Adipocyte (in vitro differentiated cells): ENCODE results near the gene TMEM179B.

ENCODE experiments used
- DNase-seq: peaks from one replicate; pipeline ENCODE4 v3.0.0-alpha.2; 2015; ENCODE audit warnings: low read depth
- H3K27me3 ChIP-seq: replicated peaks from 2 replicates; pipeline ENCODE4 v1.7.0; 2013; ENCODE audit warnings: mild to moderate bottlenecking, low read length, moderate library complexity; ENCODE audit not compliant: control insufficient read depth, insufficient read depth
- H3K36me3 ChIP-seq: 2 replicates; pipeline ENCODE4 v1.7.0; 2013; ENCODE audit warnings: low read length, mild to moderate bottlenecking, moderate library complexity; ENCODE audit not compliant: control insufficient read depth, insufficient read depth, severe bottlenecking
- H3K4me1 ChIP-seq: 2 replicates; pipeline ENCODE4 v1.7.0; 2013; ENCODE audit warnings: mild to moderate bottlenecking, low read length, moderate library complexity; ENCODE audit not compliant: control insufficient read depth, insufficient read depth
- H3K4me3 ChIP-seq: 2 replicates; pipeline ENCODE4 v1.7.0; 2013; ENCODE audit warnings: mild to moderate bottlenecking, low read length, moderate library complexity
- H3K9ac ChIP-seq: 2 replicates; pipeline ENCODE4 v1.7.0; 2013; ENCODE audit warnings: mild to moderate bottlenecking, low read length, moderate library complexity
- H3K9me3 ChIP-seq: 2 replicates; pipeline ENCODE4 v1.7.0; 2013; ENCODE audit warnings: mild to moderate bottlenecking, low read length, moderate library complexity; ENCODE audit not compliant: control insufficient read depth

Gene TMEM179B

DNA sequence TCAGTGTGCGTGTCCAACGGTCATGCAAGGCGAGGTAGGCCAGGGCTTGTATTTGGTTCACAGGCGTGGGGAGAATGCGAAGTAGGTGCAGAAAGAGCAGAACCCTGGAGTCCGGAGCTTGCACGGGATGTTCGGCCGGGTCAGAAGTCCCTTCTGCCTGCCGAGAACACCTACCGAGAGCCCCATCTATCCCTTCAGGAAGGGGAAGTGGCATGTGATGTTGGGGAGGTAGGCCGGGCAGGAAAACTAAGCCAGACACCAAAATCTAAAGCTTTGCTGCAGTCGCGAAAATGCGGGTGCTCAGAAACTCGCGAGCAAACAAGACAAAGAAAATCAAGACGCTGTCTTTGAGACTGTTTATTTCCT, 16.4 kb upstream of the TMEM179B start:
- no peak for DNase-seq

DNA sequence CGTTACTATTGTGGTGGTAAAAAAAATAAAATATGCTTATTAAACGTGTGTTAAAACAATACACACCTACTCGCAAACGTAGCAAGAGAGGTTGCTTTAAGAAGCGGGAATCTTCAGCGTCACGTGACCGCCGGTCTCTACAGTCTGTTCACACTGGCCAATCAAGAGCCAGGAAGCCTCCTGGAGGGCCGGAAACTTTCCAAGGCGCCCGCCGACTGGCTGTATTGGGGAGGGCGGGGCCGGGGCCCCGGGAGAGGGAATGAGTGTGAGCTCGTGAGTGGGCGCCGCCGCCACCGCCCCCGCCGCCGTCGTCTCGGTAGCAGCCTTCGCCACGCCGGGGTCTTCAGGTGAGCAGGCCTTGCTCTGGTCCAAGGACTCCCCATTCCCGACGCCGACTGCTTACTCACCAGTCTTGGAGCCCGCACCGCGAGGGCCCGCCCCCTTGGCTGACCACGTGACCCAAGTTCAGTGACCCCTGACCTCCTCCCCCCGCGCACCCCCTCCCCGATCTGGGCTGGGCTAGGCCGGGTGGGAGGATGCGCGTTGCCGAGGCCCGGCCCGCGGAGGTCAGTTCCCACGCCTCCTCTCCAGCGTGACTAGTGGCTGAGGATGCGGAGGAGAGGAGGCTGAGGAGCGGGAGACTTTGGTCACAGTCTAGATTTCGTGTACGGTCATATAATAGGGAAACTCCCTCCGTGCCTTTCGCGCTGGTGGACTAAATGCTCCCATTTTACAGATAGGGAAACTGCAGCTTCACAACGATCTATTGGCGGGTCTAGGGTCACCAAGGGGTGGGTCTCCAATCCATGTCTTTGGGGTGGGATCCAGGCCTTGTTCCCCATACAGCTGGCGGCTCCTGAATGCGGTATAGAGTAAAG, 15.8 kb upstream of the TMEM179B start, which contains the start of gene TAF6L:
TAF6L (plus strand) TSS at position 253 of the 878 bp plus-strand sequence. CDS start 4,388 bp downstream, outside the sequence.
- H3K9ac ChIP-seq = peak within 1 kb of the TSS; percentile 80
- peak; percentile 99 for DNase-seq
- no peaks in the 10 kb centered on the region for H3K9me3 ChIP-seq
- no peaks in the 10 kb centered on the region for H3K27me3 ChIP-seq
- H3K36me3 ChIP-seq = peaks cover 21% of the 10 kb centered on the region
- H3K4me1 ChIP-seq = peaks cover 19% of the 10 kb centered on the region
- peak within 1 kb of the TSS; percentile 85 for H3K4me3 ChIP-seq

More for the DNA sequence above, 16.4 kb upstream of the TMEM179B start:
- H3K36me3 ChIP-seq = peaks cover 21% of the 10 kb centered on the region
- no peaks in the 10 kb centered on the region for H3K9me3 ChIP-seq
- H3K27me3 ChIP-seq = no peaks in the 10 kb centered on the region
- H3K4me1 ChIP-seq = peaks cover 19% of the 10 kb centered on the region
- peak overlapping the region; percentile 85 for H3K4me3 ChIP-seq
- peak overlapping the region; percentile 80 for H3K9ac ChIP-seq

DNA sequence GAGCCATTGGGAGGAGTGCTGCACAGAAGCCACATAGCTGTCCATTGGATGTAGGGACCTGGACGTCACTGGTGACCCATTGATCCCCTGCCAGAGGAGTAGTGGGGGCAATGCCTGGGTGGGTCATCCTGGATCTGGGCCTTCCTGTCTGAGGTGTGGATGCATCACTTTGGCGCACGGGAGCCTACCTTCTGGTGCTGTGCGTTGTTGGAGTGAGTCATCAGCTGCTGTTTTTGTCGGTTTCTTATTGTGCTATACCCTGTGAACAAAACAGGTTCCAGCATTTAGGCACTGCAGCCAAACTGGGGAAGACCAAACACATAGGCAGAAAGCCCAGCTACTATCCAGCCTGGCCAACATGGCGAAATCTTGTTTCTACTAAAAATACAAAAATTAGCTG, 12.8 kb upstream of the TMEM179B start:
- H3K4me1 ChIP-seq = peaks cover 19% of the 10 kb centered on the region
- H3K9me3 ChIP-seq = no peaks in the 10 kb centered on the region
- peaks cover 28% of the 10 kb centered on the region for H3K36me3 ChIP-seq
- DNase-seq = no peak
- H3K9ac ChIP-seq = no peak overlapping the region
- no peaks in the 10 kb centered on the region for H3K27me3 ChIP-seq
- H3K4me3 ChIP-seq = no peak overlapping the region

DNA sequence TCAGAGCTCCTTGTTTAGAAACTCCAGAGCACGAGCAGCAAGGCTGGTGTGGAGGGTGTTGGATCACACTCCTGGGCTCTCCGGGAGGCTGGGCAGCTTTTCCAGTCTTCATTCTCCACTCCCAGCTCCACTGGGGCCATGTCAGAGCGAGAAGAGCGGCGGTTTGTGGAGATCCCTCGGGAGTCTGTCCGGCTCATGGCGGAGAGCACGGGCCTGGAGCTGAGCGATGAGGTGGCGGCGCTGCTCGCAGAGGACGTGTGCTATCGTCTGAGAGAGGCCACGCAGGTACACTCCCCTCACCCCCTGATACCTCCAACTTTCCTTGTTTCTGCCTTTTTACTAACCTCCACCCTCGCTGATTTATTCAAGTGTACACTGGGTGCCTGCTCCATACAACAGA, 11.6 kb upstream of the TMEM179B start:
- no peak for DNase-seq
- peaks cover 32% of the 10 kb centered on the region for H3K36me3 ChIP-seq
- peaks cover 9% of the 10 kb centered on the region for H3K4me1 ChIP-seq
- H3K27me3 ChIP-seq = no peaks in the 10 kb centered on the region
- no peaks in the 10 kb centered on the region for H3K9me3 ChIP-seq
- H3K4me3 ChIP-seq = no peak overlapping the region
- no peak overlapping the region for H3K9ac ChIP-seq

DNA sequence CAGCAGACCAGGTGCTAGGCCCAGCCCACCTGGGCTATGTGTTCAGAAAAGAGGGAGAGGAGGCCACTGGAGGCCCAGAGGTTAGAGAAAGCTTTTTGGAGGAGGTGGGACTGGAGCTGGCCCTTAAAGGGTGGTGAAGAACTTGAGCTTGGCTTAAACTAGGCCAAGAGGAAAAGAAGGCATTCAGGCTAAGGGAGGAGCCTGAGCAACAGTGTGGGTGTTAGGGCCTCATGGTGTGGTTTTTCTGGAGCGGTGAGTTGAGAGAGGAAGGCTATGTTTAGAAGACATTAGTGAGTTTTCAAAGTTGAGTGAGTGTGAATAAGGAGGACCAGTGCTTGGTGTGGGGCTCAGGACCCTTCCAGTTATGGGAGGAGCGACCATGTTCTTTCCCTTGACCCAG, 9.8 kb upstream of the TMEM179B start:
- no peak for DNase-seq
- H3K4me3 ChIP-seq = no peak overlapping the region
- H3K27me3 ChIP-seq = no peaks in the 10 kb centered on the region
- peaks cover 41% of the 10 kb centered on the region for H3K36me3 ChIP-seq
- no peaks in the 10 kb centered on the region for H3K9me3 ChIP-seq
- no peak overlapping the region for H3K9ac ChIP-seq
- no peaks in the 10 kb centered on the region for H3K4me1 ChIP-seq

GRCh38 chr11:62778441-62778840, 8.8 kb upstream of the TMEM179B start:
- no peak overlapping the region for H3K9ac ChIP-seq
- no peaks in the 10 kb centered on the region for H3K27me3 ChIP-seq
- H3K4me3 ChIP-seq = no peak overlapping the region
- H3K36me3 ChIP-seq = peaks cover 46% of the 10 kb centered on the region
- H3K4me1 ChIP-seq = no peaks in the 10 kb centered on the region
- no peak for DNase-seq
- H3K9me3 ChIP-seq = no peaks in the 10 kb centered on the region

DNA sequence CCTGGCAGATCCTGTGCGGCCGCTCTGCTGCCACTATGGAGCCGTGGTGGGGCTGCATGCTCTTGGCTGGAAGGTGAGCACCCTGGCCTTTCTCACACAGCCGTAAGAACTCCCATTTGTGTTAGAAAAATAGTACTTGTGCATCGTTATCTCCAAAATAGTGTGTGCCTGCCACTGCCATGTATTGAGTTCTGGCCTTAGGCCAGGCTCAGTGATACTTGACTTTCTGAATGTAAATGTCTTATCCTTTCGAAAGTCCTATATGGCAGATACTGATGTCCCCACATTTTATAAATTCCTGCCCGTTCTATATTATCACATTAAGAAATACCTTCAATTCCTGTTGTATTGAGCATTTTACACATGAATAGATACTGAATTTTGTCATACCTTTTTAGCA, 4.4 kb upstream of the TMEM179B start:
- Histone ChIP-seq H3K36me3 (peaks cover 33% of the 10 kb centered on the region), H3K4me1 (peaks cover 8% of the 10 kb centered on the region)

GRCh38 chr11:62786318-62787004, 741 bp upstream of the TMEM179B start:
- Histone ChIP-seq H3K27me3 (no peaks in the 10 kb centered on the region), H3K4me1 (peaks cover 25% of the 10 kb centered on the region), H3K9me3 (no peaks in the 10 kb centered on the region), H3K36me3 (peaks cover 35% of the 10 kb centered on the region), H3K9ac (peak overlapping the region; percentile 89), H3K4me3 (peak overlapping the region; percentile 89)
- DNase-seq = peak; percentile 97

More for the DNA sequence above, 4.4 kb upstream of the TMEM179B start:
- Histone ChIP-seq H3K9me3 (no peaks in the 10 kb centered on the region), H3K4me3 (no peak overlapping the region), H3K27me3 (no peaks in the 10 kb centered on the region), H3K9ac (no peak overlapping the region)
- DNase-seq = no peak

DNA sequence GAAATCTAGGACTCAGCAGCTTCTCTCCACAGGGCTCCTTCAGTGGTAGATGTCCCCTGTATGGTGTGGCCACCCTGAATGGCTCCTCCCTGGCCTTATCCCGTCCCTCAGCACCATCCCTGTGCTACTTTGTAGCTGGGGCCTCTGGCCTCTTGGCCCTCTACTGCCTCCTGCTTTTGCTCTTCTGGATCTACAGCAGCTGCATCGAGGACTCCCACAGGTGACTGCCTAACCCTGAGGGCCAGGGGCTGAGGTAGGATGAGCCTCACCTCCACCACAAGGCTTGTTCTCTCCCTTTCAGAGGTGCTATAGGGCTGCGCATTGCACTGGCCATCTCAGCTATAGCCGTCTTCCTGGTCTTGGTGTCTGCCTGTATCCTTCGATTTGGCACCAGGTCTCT, 1.8 kb downstream of the TMEM179B start:
- H3K9ac ChIP-seq = peak overlapping the region; percentile 23
- H3K9me3 ChIP-seq = no peaks in the 10 kb centered on the region
- H3K27me3 ChIP-seq = no peaks in the 10 kb centered on the region
- DNase-seq = no peak
- H3K4me3 ChIP-seq = no peak overlapping the region
- peaks cover 31% of the 10 kb centered on the region for H3K4me1 ChIP-seq
- H3K36me3 ChIP-seq = peaks cover 38% of the 10 kb centered on the region

GRCh38 chr11:62789576-62789975, 2.4 kb downstream of the TMEM179B start:
- no peak for DNase-seq
- Histone ChIP-seq H3K27me3 (no peaks in the 10 kb centered on the region), H3K9me3 (no peaks in the 10 kb centered on the region), H3K9ac (no peak overlapping the region), H3K4me3 (no peak overlapping the region), H3K36me3 (peaks cover 44% of the 10 kb centered on the region), H3K4me1 (peaks cover 31% of the 10 kb centered on the region)

DNA sequence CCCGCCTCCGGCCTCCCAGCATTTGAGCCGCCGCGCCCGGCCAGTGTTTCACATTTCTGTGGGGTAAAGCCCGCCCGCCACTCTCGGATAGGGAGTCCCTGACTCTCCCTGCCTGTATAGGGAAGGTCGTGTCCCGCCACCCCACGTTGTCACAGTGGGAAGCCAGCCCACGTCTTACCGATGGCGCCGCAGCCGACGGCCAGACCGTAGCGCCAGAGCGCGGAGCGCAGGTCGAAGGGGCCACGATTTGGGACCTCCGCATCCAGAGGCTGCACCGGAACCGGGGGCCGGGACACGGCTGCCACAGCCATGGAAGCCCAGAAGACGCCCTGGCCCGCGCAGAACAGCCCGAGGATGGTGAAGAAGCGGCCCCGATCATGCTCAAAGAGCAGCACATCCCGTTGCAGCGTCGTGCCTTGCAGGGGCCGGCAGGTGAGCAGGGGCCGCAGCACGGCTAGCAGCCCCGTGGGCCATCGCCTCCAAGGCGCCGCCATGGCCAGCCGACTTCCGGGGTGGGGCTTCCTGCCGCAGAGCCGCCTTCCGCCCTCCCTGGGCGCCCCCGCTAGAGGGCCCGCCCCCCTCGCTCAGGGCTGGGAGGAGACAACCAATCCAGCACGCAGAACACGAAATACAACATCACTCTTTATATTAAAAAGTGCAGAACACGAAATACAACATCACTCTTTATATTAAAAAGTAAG, 4.4 kb downstream of the TMEM179B start, which contains the start of gene TMEM223:
TMEM223 (minus strand) TSS at position 506 of the 701 bp plus-strand sequence; CDS start at position 494, 12 bp downstream.
- Histone ChIP-seq H3K9ac (peak within 1 kb of the TSS; percentile 93), H3K4me3 (peak within 1 kb of the TSS; percentile 88), H3K9me3 (no peaks in the 10 kb centered on the region), H3K36me3 (peaks cover 61% of the 10 kb centered on the region), H3K27me3 (no peaks in the 10 kb centered on the region), H3K4me1 (peaks cover 23% of the 10 kb centered on the region)
- DNase-seq = peak; percentile 96
